Tibial artery (tissue), 4 donors: Measurements from ENCODE around the gene CTXN3.

Source experiments
- DNase-seq, 2 donors: peaks; one replicate each; pipeline ENCODE4 v3.0.0-alpha.2; 2019
- H3K27ac ChIP-seq, 2 donors: fragments of 200-600 bp; sonication (generic) in 1 of 2; 1 replicate in 1 of 2; 2 replicates in 1 of 2; pipeline ENCODE4 v1.5.1; 2018 to 2019; ENCODE audit warnings: mild to moderate bottlenecking in 1 of 2
- H3K27me3 ChIP-seq, 2 donors: fragments of 200-600 bp; sonication (generic) in 1 of 2; one replicate each; pipeline versions ENCODE4 v1.5.1 to v1.6.0; 2016 to 2019
- H3K36me3 ChIP-seq, 3 donors: fragments of 200-600 bp; sonication (generic) in 2 of 3; one replicate each; pipeline ENCODE4 v1.5.1; 2016 to 2019; ENCODE audit warnings: mild to moderate bottlenecking in 2 of 3
- H3K4me1 ChIP-seq, 4 donors: fragments of 200-600 bp; sonication (generic) in 2 of 4; 1 replicate in 3 of 4; 2 replicates in 1 of 4; pipeline ENCODE4 v1.5.1; 2016 to 2019
- H3K4me3 ChIP-seq, 2 donors: fragments of 200-600 bp; sonication (generic) in 1 of 2; 1 replicate in 1 of 2; 2 replicates in 1 of 2; pipeline ENCODE4 v1.5.1; 2018 to 2019; ENCODE audit warnings: mild to moderate bottlenecking in 2 of 2
- H3K9me3 ChIP-seq, 3 donors: fragments of 200-600 bp; sonication (generic) in 1 of 3; one replicate each; pipeline ENCODE4 v1.5.1; 2016 to 2019
- intact Hi-C: fragments of 100-400 bp; cut with DNase I; formaldehyde crosslinking; loops from one replicate; pipeline ENCODE4 v1.15.0; 2023; ENCODE audit warnings: low total_unique reads
- TF ChIP-seq, protein P1 (sequence below), 2 experiments: fragments of 200-600 bp in 1 of 2; fragments of 450-650 bp in 1 of 2; IDR thresholded peaks; one replicate each; pipeline ENCODE4 v1.5.1; 2017 to 2019; ENCODE audit warnings: antibody characterized with exemption in 2 of 2, mild to moderate bottlenecking in 1 of 2, moderate library complexity in 1 of 2

The CTXN3 gene

DNA sequence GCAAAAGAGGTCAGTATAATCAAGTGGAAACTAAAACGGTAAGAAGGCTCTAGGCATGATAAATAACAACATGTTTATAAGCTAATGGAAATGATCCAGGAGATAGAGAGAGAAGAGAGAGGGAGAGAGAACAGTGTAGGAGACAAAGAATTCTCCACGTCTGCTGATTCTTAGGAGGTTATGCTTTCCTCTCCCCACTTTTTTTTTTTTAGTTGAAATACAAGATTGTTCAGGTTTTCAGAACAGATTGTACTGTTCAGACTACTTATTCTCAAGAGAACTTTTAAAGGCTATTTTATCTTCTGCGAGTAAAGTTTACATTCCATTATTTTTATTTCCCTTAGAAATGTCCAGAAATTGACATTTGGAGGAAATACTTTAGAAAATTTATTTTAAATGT, 58.3 kb downstream of the CTXN3 start:
- no peak for DNase-seq
- H3K4me1 ChIP-seq: peaks cover 0 to 24% (median 4%) of the 10 kb centered on the region in 4 donors
- no peak overlapping the region for H3K4me3 ChIP-seq
- no peaks in the 10 kb centered on the region for H3K36me3 ChIP-seq
- no peaks in the 10 kb centered on the region for H3K9me3 ChIP-seq
- peak overlapping the region; percentile 1 to 39 for H3K27ac ChIP-seq
- H3K27me3 ChIP-seq: no peaks in the 10 kb centered on the region
- TF ChIP-seq, protein P1, sequence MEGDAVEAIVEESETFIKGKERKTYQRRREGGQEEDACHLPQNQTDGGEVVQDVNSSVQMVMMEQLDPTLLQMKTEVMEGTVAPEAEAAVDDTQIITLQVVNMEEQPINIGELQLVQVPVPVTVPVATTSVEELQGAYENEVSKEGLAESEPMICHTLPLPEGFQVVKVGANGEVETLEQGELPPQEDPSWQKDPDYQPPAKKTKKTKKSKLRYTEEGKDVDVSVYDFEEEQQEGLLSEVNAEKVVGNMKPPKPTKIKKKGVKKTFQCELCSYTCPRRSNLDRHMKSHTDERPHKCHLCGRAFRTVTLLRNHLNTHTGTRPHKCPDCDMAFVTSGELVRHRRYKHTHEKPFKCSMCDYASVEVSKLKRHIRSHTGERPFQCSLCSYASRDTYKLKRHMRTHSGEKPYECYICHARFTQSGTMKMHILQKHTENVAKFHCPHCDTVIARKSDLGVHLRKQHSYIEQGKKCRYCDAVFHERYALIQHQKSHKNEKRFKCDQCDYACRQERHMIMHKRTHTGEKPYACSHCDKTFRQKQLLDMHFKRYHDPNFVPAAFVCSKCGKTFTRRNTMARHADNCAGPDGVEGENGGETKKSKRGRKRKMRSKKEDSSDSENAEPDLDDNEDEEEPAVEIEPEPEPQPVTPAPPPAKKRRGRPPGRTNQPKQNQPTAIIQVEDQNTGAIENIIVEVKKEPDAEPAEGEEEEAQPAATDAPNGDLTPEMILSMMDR (IDR thresholded peaks at IDR 0.05): no peak
- intact Hi-C loops: no loop called here
